Prostate gland (tissue), 2 donors: ENCODE measurements around the gene MYL12B.

Source experiments
- CTCF ChIP-seq, 4 experiments: fragments of 200-600 bp in 2 of 4; fragments of 450-650 bp in 2 of 4; sonication (generic) in 2 of 4; IDR thresholded peaks; 1 replicate in 3 of 4; 2 replicates in 1 of 4; pipeline ENCODE4 v1.5.1; 2016 to 2019; ENCODE audit warnings: antibody characterized with exemption in 4 of 4, mild to moderate bottlenecking in 2 of 4, moderate library complexity in 2 of 4
- POLR2A ChIP-seq: fragments of 450-650 bp; IDR thresholded peaks from one replicate; pipeline ENCODE4 v1.6.1; 2016; ENCODE audit warnings: antibody characterized with exemption, mild to moderate bottlenecking

DNA sequence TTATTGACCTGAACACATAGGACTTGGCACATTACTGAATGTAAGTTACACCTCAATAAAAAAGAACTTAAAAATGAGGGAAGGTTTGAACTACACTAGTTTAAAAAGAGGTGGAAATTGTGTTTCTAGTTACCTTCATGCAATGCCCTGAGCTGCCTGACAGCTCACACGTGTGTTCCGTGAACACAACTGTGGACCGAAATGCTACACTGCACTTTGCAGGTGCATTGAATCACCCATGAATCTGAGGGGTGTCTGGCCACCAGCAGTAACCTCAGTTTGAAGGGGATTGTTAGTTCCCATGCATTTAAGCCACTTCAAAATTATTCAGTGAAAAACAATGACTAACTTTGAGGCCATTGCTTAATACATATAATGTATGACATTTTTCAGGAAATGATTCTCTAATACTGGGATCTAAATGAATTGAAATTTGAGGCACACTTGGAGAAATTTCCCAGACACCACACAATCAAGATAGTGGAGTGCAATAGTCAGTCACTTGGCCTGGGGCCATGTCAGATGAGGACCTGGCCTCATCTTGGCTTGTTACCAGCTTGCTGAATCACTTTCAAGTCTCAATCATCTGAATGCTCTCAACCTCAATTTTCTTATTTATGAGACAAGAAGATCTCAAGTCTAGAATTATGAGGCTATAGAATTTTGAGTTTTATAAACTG, 59.3 kb downstream of the MYL12B start:
- TF ChIP-seq POLR2A (no peak), CTCF (IDR thresholded peaks at IDR 0.05) (no peak)
